Right renal cortex interstitium (tissue), 3 donors: ENCODE data around the gene TIMM23. TPM values are rescaled to one million over a fixed set of nuclear protein-coding genes. Genes with fewer than 3 reads are reported as not detected.
A peak's percentile ranks its signal among the peaks of the same experiment; 100 is the strongest.
"Not testable (repeated sequence)": the region's sequence is repeated elsewhere in the genome, so short reads cannot be mapped to it uniquely, and the experiment has no call there.

Experiments
- DNase-seq, 3 donors: peaks; one replicate each; pipeline ENCODE4 v3.0.0-alpha.2; 2013; ENCODE audit warnings: low read depth in 3 of 3, low spot score in 2 of 3
- polyA plus RNA-seq, 3 donors: library from polyadenylated mRNA; unstranded; fragments of 120-200 nt; gene quantifications; one replicate each; pipeline ENCODE4 v1.2.1, GENCODE V29; 2013; ENCODE audit not compliant: insufficient read length in 3 of 3

Gene TIMM23
- polyA plus RNA-seq, 3 donors = 69.7 to 72.7 (median 70.2) TPM

DNA sequence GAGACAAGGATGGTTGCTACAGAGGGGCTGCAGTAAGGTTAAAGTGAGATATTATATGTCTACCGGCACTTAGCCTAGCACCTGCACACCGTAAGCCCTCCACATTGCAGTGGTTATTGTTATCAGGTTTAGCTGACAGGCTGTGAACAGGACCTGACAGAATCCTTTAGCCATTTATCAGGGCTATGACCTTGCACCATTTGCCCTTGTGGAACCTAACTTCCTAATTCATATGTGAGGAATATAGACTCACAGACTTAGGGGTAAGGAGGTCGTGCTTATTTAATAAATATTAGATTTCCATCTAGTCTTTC, 48.0 kb downstream of the TIMM23 start:
- no peak for DNase-seq

DNA sequence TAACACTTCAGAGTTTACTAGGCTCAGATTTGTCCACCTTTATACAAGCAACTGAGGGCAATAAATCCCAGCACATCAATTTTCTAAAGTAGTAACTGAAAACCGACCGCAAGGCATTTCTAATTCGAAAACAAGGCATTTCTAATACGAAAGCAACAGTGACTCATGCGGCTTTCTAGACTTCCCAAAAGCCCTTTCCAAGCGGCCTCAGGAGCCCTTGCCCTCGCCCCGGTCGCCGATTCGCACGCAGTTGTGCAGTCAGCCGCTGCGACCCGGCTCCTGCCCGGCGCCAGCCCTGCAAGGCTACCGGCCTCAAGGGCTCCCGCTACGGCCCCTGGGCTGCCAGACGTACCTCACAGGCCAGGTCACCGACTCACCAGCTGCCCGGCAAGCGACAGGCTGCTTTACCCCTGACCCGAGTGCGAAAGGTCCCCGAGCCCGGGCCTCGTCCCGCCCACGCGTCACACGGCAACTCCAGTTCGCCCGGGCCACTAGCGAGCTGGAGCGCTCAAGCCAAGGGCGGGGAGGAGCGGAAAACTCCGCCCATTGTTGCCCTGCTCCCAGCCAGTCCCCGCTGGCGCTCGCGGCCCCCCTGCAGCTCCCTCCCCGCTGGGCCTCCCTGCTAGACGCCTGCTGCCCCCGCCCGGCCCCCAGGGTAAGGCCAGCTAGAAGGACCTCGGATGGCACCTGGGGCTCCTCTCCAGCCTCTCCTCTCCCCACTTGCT, 50.9 kb downstream of the TIMM23 start:
- DNase-seq = peak in 2 of 3 donors; percentile 29 to 63

DNA sequence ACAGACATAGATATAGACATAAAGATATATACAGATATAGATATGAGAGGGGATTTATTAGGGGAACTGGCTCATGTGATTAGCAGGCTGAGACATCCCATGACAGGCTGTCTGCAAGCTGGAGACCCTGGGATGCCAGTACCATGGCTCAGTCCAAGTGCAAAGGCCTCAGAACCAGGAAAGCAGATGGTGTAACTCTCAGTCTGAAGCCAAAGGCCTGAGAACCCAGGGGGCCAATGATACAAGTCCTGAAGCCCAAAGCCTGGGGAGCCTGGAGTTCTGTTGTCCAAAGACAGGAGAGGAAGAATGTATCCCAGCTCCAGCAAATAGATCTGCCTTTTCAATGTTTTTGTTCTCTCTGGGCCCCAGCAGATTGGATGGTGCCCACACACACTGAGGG, 52.7 kb downstream of the TIMM23 start:
- no peak for DNase-seq

DNA sequence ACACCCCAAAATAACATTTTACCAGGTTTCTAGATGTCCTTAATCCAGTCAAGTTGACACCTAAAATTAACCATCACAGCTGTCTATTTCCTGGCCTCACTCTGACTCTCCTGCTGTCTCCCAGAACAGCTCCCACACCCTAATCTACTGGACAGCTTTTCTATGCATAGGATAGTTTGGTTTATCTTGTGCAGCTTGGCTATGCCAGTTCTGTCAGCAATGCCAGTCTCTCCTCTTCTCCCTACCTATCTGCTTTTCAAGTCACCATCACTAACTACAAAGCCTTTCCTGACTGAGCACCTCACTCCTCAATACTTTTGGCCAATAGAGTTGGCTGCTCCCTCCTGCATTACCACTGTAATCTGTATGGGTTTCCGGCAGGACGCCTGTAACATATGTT, 53.1 kb downstream of the TIMM23 start:
- DNase-seq = no peak

DNA sequence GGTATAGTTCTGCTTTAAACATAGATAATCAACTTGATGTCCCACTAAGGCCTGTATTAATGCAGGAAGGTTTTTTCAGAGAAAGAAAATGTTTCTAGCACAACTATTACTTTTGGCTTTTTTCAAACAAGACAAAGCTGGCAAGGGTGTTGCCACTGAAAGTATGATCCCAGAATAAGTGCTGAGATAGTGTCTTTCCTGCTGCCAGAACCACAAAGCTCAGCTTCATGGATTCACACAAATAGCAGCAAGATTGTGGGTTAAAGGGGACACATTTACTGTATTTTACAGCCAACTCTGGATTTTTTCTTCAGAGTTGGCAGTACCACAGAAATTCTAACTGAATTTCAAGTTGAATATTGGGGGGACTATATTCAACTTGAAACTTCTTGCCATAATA, 53.8 kb downstream of the TIMM23 start:
- DNase-seq = no peak

DNA sequence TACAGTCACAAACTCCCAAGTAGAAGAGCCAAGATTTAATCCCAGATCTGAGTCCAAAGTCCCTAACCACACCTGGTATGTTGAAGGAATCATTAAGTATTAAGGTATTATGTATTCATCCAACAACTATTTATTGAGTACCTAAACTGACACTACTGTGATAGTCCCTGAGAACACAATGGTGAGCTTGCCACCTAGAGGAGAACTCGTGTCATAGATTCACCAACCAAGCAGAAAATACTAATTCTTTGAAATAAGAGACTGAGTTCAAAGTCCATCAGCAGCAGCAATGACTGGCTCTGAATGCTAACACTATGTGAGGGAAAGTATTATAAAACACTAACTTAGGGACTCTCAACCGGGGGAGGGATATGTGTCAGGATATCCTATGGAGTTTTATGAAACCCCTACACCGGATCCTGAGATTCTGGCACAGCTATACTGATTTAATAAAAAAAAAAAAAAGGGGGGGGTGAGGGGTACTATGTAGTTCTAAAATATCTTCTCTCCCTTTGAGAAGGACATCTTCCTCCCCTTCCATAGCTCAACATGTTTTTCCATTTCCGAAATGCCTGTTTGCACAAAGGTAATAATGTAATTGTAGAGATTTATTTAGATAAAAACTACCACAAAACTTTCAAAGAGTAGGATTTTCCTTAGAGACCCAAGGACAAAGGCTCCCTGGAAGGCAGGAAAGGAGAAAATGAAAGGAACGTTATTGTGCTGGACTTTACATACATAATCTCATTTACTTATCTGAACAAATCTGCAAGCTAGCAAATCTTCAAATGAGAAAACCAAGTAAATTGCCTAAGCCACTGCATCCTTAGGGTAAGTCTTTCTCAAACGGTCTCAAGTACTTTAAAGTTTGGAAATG, 56.5 kb downstream of the TIMM23 start:
- DNase-seq = no peak

DNA sequence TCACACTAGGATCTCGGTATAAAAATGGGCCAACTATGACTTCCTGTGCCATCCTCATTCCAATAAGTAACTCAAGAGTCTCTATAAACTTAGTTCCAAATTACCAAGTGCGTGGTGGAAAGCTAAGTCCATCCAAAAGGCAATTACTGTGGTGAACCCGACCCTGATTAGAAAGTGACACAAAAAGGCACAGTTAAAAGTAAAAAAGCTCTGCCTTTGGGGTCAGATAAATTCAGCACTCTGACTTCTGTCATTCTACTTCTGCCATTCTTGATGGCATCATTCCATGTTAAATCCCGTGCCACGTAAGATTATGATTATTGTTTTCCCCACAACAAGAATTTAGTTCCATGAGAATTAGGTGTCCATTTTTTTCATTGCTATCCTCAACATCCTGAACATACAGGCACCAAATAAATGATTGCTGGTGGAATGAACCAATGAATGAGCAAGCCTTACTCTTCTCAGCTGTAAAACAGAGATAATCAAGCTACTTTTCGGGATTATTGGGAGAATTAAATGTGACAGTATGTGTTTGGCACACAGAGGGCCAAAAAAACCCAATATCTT, 57.3 kb downstream of the TIMM23 start:
- no peak for DNase-seq

DNA sequence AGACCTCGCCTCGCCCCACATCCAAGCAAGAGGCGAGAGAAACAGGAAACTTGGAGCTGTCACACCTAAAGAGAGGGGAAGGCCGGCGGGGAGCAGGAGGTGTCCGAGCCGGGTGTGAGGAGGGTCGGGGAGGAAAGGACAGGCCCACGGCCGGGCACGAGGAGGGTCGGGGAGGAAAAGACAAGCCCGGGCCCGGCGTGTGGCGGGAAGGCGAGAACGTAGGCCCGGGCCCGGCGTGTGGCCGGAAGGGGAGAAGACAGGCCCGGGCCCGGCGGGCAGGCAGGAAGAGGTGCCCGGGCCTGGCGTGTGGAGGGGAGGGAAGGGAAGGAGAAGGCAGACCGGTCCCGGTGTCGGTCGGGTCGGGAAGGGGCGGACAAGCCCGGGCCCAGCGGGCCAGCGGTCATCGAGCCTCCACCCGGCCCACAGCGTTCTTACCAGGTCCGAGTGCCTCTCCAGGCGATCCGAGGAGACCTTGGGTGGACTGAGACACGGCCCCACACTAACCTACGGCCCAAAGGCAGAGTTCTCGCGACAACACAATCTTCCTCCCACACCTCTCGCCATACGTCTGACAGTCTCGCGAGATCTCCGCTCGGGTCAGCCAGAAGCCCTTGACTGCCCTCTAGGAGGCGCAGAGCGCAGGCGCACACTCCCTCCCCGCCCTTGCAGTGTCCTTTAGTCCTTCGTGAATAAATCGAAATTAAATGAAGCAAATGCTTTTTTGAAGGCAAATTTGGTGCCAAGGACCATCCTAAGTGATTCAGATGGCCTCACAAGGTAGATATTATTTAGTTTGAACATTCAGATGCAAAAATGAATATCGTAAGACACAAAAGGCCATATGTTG, 58.0 kb downstream of the TIMM23 start, which contains the start of gene NCOA4:
TSS of gene NCOA4 (minus strand) at position 533 of the 847 bp plus-strand sequence. CDS start 13,943 bp downstream, outside the sequence.
- DNase-seq = peak; percentile 90 to 97 (median 94)

DNA sequence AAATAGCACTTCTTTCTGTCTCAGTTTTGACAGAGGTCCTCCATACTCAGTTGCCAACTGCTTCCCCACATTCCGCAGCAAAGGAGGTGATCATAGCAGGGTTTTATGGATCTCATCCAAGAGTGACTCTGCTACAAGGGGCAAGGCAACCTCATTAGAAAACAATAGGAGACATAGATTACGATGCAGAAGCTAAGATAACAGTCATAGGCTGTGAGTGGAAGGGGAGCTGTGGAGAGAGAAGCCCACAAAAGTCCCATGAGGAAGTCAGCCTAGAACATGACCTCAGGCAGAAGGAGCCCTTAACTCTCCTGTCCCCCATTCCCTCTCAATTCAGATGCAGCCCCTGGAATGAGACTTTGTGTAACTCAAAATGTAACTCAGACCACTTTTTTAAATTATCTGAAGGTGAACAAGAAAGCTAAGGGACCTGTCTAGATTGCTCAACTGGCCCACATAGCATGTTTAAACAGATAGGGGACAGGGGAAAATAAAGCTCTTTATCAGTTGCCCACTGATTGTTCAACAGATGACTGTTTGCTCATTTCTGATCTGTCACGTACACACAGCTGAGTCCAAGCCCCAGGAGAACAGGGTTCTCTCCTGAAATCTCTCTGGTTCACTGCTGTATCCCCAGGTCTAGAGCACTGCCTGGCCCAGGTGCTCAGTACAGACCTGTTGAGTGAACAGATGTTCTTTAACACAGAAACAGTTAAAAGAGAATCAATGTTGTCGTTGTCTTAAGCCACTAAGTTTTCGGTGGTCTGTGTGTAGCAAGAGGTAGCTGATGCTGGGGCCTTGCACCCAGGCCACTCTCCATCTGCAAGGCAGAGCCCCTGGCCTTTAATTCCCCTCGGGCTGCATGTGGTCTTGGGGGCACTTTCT, 59.6 kb downstream of the TIMM23 start:
- DNase-seq = no peak

DNA sequence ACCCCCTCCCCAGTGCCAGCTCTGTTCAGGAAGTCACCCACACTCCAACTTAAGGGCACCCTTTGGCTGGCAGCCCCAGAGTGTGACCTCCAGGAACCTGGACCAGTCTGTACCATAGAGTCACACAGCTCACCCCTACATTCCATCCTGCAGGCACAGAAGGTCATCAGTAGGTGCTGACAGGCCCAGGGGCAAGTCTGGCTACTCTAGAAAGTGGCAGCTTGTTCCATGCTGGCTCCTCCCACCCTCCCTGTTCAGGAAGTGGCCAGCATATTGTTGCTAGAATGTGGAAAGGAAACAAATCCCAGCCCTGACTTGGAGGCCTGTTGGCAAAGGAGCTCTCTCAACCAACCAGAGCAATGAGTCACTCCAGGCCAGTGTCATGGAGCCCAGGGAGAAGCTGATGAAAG, 61.3 kb downstream of the TIMM23 start:
- DNase-seq = no peak

DNA sequence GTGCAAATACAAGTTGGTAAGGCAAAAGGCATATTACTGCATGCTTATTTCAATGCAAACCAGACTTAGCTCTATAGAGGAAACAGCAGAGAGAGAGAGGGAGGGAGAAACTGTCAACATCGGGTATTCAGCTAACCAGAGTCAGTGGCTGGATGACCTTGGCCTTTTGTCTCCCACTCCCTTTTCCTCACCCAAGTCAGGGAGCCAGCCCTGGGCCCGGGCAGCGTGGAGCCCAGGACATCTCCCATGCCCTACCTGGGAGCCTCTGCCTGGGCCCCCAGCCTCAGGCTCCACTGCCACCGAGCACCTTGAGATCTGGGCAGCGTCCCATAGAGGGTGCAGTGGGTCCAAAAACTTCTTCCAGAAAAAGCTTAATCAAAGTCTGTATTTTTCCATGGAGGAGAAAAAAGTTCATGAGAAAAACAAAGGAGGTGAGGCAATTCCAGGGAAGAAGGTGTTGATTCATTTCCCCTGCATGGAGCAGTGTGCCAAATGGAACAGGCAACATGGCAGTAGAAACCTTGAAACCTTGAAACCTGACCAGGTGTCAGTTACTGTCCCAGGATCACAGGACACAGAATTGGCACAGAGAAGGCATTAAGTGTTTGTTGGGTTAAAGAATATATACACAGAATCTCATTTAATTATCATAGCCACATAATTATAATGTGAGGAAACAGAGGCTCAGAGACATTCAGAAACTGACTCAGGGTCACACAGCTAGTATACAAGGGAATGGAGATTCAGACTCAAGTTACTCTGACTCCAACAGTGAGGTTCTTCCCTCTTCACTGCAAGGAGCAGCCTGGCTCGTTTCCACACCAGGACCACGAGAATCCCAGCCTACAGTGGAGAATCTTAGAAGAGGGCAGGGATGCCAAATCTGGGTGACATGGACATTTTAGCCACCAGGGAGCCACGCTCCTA, 63.9 kb downstream of the TIMM23 start:
- no peak for DNase-seq

DNA sequence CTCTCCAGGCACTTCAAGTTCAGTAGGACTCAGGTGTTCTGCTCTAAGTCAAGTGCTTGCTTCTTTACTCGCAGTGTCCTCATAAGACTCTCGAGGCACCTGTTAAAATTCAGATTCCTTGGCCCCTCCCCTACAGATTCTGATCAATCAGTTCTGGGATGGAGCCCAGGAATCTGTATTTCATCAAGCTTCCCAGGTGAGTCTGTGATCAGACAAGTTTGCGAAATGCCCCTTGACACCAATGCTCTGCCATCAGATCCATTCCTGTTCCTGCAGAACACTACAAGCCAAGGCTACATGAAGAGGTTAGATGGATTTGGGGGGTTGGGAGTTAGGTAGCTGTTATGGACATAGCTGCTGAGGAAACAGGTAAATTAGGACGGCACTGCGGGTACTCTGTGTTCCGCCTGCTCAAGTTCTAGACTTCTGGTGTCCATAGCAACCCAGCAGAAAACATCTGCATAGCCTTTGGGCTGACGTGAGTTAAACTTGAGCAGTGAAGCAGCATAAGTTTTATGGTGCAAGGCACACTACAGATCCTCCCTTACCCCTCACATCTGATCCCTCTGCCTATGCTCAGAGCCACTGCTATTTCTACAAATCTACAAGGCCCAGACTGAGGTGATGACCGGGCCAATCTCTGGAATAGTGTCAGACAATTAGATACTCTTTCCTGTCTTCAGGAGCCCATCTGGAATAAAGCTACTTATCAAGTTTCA, 65.0 kb downstream of the TIMM23 start:
- DNase-seq = peak in 1 of 3 donors; percentile 56

DNA sequence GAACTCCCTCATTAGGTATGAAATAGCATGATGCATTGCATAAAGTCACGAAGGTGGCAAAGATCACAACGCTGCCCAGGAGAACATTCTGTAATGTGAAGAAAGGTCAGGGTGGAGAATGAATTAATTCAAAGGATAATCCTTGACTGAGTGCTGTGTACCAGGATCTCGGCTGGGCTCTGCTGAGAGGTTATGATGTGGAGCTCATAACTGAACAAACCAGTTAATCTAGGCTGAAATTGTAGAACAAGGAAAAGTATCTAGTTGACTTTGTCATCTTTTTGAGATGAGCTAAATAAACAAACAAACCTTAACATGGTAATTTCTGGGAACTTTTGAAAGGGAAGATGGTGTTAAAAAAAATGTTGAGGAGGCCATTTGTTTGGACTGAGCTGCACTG, 67.7 kb downstream of the TIMM23 start:
- DNase-seq = no peak

DNA sequence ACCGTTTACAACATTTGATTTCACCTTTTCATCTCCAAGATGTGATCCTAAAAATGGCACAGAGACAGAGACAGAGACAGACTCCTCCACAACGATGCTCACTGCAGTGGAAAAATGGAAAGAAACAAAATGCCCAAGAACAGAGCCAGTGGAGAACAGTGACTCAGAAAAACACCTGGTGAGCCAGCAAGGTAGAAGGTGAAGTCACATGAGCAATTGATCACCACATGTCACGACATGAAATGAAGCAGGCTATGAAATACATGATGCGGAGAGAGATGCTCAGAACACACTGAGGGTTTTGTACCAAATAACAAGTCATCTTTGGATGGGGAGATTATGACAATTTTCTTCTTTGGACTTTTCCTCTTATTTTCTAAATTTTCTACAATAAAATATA, 70.2 kb downstream of the TIMM23 start:
- DNase-seq = no peak

DNA sequence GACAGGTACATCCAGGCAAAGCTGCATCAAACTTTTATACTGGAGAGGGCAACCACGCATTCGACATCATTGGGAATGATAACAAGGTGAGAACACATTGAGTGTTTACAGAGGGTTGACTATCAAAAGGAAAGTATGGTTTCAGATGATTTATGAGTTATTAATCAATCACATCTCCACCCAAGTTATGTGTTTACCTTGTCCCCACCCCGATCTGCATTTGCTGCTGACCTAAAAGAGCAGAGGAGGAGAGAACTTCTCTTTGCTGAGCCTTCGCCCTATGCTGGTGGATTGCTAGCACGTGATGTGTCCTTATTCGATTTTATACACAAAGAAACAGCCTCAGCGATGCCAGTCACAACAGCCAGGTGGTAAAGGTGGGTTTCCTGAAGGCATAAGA, 74.0 kb downstream of the TIMM23 start, which contains the start of gene MSMB:
TSS of gene MSMB (minus strand) at position 9 of the 400 bp plus-strand sequence. CDS start 32 bp downstream, outside the sequence.
- no peak for DNase-seq

DNA sequence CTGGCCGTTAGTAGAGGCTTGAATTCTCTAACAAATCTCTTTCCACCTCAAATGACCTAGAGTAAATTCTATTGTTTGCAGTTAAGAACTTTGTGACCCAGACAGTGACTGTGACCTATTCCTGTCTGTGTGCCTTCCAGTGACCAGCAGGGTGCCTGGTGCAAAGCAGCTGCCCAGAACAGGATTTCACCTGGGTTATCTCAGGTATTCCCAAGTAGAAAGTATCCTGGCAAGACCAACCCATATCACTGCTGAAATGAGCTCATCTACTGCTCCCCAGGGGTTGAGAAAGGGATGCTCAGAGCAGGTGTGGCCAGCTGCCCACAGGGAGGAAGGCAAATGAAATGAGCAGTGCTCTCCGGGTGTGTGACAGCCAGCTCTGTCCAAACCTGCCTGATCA, 75.9 kb downstream of the TIMM23 start:
- DNase-seq = no peak

DNA sequence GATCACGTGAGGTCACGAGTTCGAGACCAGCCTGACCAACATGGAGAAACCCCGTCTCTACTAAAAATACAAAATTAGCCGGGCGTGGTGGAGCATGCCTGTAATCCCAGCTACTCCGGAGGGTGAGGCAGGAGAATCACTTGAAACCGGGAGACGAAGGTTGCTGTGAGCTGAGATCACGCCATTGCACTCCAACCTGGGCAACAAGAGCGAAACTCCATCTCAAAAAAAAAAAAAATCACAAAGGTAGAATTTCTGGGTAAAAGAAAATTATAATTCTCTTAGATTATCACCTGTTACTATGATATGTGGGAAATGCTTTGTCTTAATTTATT, 77.2 kb downstream of the TIMM23 start:
- DNase-seq = not testable (repeated sequence)
